Activated T-cell treated with anti-CD3 and anti-CD28 coated beads for 48 hours (primary cell): Measurements from ENCODE around the gene MIEF1.

Source experiments
- DNase-seq: peaks from one replicate; pipeline ENCODE4 v3.0.0-alpha.2; 2020; ENCODE audit warnings: low read depth

Gene MIEF1

GRCh38 chr22:39528681-39529486 is 26.8 kb downstream of the MIEF1 start:
- peak; percentile 89 for DNase-seq

GRCh38 chr22:39529487-39529851 is 27.4 kb downstream of the MIEF1 start:
- no peak for DNase-seq

- DNase-seq, result no peak
These were observed 28.0 kb downstream of the MIEF1 start for GRCh38 chr22:39530116-39530515.

- DNase-seq, result no peak
These were observed 28.7 kb downstream of the MIEF1 start for GRCh38 chr22:39530692-39531331.

- peak; percentile 99 for DNase-seq
These were observed 30.4 kb downstream of the MIEF1 start, which contains the start of gene RPS19BP1 for GRCh38 chr22:39532215-39533073. Gene RPS19BP1, minus strand, starts transcription at chr22:39532748. Its CDS starts 10 bp downstream, at chr22:39532738.

GRCh38 chr22:39534092-39534506 is 32.0 kb downstream of the MIEF1 start:
- DNase-seq, result no peak

GRCh38 chr22:39534591-39535356 is 32.7 kb downstream of the MIEF1 start:
- peak; percentile 82 for DNase-seq

GRCh38 chr22:39535357-39535725 is 33.3 kb downstream of the MIEF1 start:
- no peak for DNase-seq

DNA sequence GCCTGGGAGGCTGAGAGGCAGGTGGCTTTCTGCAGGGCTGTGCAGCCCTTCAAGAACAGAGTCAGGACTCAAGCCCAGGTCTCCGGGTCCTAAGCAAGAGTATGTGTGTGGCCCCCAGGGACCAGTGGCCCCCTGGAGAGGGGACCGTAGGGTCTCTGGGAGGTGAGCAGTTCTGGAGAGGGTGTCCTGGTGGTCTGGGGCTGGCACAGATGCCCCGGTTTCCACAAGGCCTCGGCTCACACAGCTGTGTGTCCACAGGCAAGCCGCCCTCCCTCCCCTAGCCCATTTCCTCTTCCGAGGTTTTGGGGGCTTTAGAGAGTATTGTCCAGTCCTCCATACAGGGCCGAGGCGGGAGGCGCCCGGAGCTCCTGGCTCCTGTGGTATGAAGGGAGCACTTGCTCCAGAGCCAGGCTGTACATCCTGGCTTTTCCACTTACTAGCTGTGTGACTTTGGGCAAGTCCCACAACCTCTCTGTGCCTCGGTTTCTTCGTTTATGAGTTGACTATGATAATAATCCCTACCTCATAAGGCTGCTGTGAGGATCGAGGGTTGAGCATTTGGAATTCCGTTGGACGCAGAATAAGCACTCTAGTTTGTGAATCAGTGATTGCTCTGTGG is 33.9 kb downstream of the MIEF1 start:
- DNase-seq, result no peak

- DNase-seq, result no peak
These were observed 34.6 kb downstream of the MIEF1 start for GRCh38 chr22:39536711-39537110.

DNA sequence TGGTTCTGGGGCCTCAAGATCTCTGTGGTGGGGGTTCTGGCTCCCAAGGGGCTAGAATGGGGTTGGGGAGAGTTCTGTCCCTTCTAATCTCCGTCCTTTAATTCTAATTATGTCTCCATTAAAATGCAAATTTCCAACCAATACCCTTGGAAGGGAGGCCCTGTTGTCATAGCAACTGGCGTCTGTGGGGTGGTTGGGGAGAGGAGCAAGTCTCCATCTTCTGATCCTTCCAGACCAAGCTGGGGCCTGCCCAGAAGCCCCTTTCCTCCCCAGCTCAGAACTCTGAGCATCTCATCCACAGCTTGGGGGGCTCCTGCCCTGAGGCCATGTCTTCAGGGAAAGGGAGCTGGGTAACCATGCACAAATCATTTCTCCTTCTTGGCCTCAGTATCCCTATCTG is 35.9 kb downstream of the MIEF1 start:
- DNase-seq, result no peak

GRCh38 chr22:39543095-39543494 is 41.0 kb downstream of the MIEF1 start:
- no peak for DNase-seq

DNA sequence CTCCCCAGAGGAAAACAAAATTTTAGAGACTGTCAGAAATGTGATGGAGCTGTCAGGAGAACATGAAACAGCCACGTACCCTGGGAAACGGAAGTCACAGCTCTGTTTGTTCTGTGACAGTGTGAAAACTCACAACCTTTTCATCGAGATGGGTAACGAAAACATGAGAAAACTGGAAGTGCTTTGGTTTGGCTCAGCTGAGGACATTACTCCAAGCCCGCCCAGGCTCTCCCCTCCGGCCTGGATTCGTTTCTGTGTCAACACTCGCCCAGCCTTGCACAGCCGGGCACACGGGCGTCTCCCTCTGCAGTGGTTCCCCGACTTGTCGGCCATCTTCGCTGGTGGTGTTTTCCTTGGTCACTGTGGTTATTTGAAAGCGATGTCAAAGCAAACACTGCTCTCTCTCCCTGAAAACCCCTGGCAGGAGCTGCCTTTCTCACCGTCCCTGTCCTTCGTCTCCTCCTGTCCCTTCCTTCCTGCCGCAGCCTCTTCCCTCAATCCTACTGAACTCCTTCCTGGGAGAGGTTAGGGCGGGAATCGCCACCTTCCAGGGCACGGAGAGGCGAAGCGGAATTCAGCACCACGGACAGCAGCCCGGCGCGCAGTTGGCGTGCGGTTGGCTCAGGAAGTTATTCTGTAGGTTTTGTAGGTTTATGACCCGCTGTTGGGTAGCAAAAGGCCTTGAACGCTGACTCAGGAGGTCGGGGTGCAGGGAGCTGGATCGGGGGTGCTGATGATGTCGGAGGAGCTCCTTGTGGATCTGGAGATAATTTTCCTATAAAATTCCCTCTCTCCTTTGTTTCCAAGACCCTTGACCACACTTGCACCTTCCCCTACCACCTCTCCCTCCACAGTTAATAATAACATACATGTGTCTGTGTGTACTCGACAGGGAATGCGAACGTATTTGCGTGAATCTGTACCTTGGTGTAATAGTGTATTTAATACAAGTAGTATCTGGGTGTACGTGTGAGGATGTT is 43.6 kb downstream of the MIEF1 start:
- peak; percentile 55 for DNase-seq

- no peak for DNase-seq
These were observed 44.9 kb downstream of the MIEF1 start for GRCh38 chr22:39546889-39547586.

DNA sequence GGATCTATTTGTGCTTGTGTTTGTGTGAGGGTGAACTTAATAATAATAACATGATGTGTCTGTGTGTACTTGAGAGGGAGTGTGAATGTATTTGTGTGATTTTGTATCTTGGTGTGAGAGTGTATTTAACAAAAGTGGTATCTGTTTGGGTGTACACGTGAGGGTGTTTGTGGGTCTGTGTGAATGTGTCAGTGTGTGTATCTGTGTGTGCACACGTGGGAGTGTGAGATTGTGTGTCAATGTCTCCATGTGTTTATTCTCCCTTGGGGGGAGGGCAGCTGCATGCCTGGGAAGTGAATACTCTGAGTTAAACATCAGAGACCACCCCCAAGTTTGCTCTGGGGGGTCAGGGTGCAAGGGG is 45.5 kb downstream of the MIEF1 start:
- DNase-seq, result no peak

- no peak for DNase-seq
These were observed 51.3 kb downstream of the MIEF1 start for GRCh38 chr22:39553429-39553828.

GRCh38 chr22:39554151-39554550 is 52.1 kb downstream of the MIEF1 start:
- DNase-seq, result no peak

- DNase-seq, result no peak
These were observed 55.1 kb downstream of the MIEF1 start for GRCh38 chr22:39556970-39557841.
